HG02870 (cell line): ENCODE measurements around the gene CHST2.

Experiments used
- ATAC-seq: cut with Tn5 transposase; IDR thresholded peaks from one replicate; pipeline ENCODE4 v1.9.1; 2021; ENCODE audit warnings: mild to moderate bottlenecking, moderate library complexity; ENCODE audit not compliant: unreplicated experiment

Gene CHST2

DNA sequence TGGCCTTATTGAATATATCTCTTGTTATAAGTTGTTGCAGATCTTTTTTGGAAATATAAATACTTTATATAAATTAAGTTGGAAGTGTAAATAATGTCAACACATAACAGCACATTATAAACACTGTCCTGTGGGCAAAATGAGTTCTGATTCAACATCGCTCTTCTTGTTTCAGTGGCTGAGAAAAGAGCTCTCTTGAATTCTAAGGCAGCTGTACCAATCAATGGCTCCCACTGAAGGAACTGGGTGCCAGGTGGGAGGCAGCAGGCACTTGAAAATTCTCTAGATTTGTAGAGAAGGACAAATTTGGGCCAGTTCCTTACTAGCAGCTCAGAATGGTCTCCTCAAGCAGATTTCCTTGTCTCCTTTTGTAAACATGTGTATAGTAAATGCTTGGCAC lies 45.6 kb downstream of the CHST2 start:
- ATAC-seq: peak; percentile 38

DNA sequence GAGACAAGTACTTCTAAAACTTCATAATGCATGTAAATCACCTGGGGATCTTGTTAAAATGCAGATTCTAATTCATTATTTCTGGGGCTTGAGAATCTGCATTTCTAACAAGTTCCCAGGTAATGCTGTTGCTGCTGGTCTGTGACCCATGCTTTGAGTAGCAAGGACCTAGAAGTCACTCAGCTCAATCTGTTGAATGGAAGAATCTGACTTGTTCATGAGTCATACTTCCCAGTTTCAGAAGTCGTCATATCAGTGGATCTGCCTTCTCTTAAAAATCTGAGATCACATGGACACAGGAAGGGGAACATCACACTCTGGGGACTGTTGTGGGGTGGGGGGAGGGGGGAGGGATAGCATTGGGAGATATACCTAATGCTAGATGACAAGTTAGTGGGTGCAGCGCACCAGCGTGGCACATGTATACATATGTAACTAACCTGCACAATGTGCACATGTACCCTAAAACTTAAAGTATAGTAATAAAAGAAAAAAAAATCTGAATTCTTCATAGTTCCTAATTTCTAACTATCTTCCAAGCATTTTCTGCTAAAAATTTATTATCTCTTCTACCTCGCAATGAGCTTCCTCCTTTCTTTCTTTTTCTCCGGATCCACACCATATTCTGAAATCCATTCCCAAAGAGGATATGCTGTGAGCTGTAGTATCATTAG lies 46.2 kb downstream of the CHST2 start:
- ATAC-seq: peak; percentile 75

- ATAC-seq: no peak
Measured at GRCh38 chr3:143166376-143166775, 46.8 kb downstream of the CHST2 start.

- ATAC-seq: no peak
Measured at GRCh38 chr3:143167969-143168854, 48.6 kb downstream of the CHST2 start.

DNA sequence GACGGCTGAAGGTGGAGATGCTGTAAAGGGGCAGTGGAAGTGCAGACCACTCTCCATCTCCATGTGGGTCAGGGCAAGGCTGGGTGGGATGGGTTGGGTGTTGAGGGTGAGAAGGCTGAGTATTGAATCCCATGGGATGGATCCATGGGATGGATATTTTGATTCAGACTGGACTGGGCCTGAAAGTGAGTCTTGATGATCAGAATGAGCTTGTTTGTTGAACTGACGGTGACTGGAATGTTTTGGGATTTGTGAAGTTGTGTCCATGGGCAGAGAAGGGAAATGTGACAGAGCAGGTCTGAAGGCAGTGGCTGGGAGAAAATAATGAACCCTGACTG lies 49.3 kb downstream of the CHST2 start:
- ATAC-seq: no peak

- no peak for ATAC-seq
Measured at GRCh38 chr3:143170074-143170473, 50.5 kb downstream of the CHST2 start.

- no peak for ATAC-seq
Measured at GRCh38 chr3:143170676-143171075, 51.1 kb downstream of the CHST2 start.

GRCh38 chr3:143171141-143171980 lies 51.8 kb downstream of the CHST2 start:
- ATAC-seq: peak; percentile 81

- no peak for ATAC-seq
Measured at GRCh38 chr3:143172062-143172794, 52.7 kb downstream of the CHST2 start.

DNA sequence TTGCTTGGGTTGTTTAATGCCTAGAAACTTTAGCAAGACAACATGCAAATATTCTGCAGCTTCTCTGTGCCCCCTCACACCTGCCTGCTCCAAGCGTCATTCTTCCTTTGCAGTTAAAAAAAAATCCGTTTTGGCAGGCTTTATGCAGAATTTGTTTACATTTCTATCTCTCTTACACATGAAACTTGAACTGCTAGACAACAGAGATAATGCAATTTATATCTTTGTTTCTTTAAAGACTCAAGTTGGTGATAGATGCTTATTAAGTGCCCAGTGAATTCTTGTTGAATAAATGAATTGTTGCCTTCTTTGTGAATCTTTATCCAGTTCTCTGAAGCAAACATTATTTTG lies 53.2 kb downstream of the CHST2 start:
- no peak for ATAC-seq

GRCh38 chr3:143173242-143173641 lies 53.7 kb downstream of the CHST2 start:
- no peak for ATAC-seq
